Stimulated activated CD8-positive, alpha-beta memory T cell treated with anti-CD3 and anti-CD28 coated beads, Interleukin-15, amount 100 ng/mL, for 4 hours (primary cell): ENCODE measurements around the gene VARS2.
A peak's percentile ranks its signal among the peaks of the same experiment; 100 is the strongest.
"Not testable (repeated sequence)": the region's sequence is repeated elsewhere in the genome, so short reads cannot be mapped to it uniquely, and the experiment has no call there.

Experiments
- DNase-seq, 2 donors: peaks; one replicate each; pipeline ENCODE4 v3.0.0-alpha.2; 2020; ENCODE audit warnings: low read depth in 2 of 2

VARS2 gene

GRCh38 chr6:30914076-30914853 is at the start of gene VARS2:
Gene VARS2 (plus strand): TSS chr6:30914238. CDS start chr6:30914837, 599 bp downstream.
- peak; percentile 71 to 79 for DNase-seq

- DNase-seq, result no peak
These were observed 49.7 kb upstream of the VARS2 start for GRCh38 chr6:30864325-30864724.

GRCh38 chr6:30869241-30869749 is 44.7 kb upstream of the VARS2 start:
- not testable (repeated sequence) for DNase-seq

- no peak for DNase-seq
These were observed 43.5 kb upstream of the VARS2 start for GRCh38 chr6:30870546-30870945.

GRCh38 chr6:30871592-30872183 is 42.4 kb upstream of the VARS2 start:
- no peak for DNase-seq

- DNase-seq, result no peak
These were observed 40.8 kb upstream of the VARS2 start for GRCh38 chr6:30873137-30873640.

- not testable (repeated sequence) for DNase-seq
These were observed 40.2 kb upstream of the VARS2 start for GRCh38 chr6:30873795-30874194.

- DNase-seq, result no peak
These were observed 38.6 kb upstream of the VARS2 start for GRCh38 chr6:30875244-30876038.

- DNase-seq, result no peak
These were observed 37.9 kb upstream of the VARS2 start for GRCh38 chr6:30876039-30876730.

- peak; percentile 47 to 56 for DNase-seq
These were observed 36.4 kb upstream of the VARS2 start for GRCh38 chr6:30877419-30878262.

GRCh38 chr6:30879684-30880427 is 34.2 kb upstream of the VARS2 start:
- DNase-seq, result no peak

- DNase-seq, result no peak
These were observed 33.3 kb upstream of the VARS2 start for GRCh38 chr6:30880698-30881252.

- DNase-seq, result no peak
These were observed 32.4 kb upstream of the VARS2 start for GRCh38 chr6:30881392-30882203.

- DNase-seq, result no peak
These were observed 31.8 kb upstream of the VARS2 start for GRCh38 chr6:30882204-30882758.

- no peak for DNase-seq
These were observed 31.0 kb upstream of the VARS2 start for GRCh38 chr6:30882759-30883684.

GRCh38 chr6:30883685-30884520 is 30.1 kb upstream of the VARS2 start, which contains the start of gene DDR1:
Gene DDR1 (plus strand): TSS chr6:30884519. CDS start chr6:30888730, 4,211 bp downstream.
- no peak for DNase-seq
